ENCODE results near the gene RPL36AL.
"Not testable (repeated sequence)": the region's sequence is repeated elsewhere in the genome, so short reads cannot be mapped to it uniquely, and the experiment has no call there.

RPL36AL gene

GRCh38 chr14:49620182-49621113 lies at the start of gene RPL36AL, which contains the start of gene MGAT2:
RPL36AL (minus strand) TSS chr14:49620626; CDS start chr14:49619104, 1,522 bp downstream.
MGAT2 (plus strand) TSS chr14:49620799; CDS start chr14:49621269, 470 bp downstream.
- peak; percentile 99 for DNase-seq

GRCh38 chr14:49659526-49660455 lies 39.4 kb upstream of the RPL36AL start:
- no peak for DNase-seq

DNA sequence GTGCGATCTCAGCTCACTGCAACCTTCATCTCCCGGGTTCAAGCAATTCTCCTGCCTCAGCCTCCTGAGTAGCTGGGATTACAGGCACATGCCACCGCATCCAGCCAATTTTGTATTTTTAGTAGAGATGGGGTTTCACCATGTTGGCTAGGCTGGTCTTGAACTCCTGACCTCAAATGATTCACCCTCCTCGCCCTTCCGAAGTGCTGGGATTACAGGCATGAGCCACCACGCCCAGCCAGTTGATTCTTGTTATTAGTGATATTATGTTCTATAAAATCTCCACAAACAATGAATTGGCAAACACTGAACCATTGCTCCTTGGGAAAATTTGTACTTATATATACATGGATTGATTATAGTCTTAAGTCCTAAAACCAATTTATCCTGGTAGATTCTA lies 37.1 kb upstream of the RPL36AL start:
- not testable (repeated sequence) for DNase-seq

DNA sequence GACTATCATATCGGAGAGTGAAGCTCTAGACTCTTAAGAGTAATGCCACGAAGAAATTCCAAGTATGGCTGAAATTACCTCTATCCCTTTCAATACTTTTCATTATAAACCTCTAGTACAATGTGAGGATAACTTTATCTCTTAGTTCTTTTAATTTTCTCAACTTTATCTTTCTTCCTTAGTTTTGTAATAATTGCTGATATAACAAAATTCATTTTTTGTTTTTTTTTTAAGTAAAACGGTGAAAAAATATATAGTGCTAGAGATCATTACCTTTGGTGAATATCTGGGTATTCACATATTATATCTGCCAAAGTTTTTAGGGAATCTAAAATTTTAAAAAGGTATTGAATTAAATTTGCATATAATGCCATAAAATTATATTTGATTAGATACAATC lies 34.1 kb upstream of the RPL36AL start:
- no peak for DNase-seq

DNA sequence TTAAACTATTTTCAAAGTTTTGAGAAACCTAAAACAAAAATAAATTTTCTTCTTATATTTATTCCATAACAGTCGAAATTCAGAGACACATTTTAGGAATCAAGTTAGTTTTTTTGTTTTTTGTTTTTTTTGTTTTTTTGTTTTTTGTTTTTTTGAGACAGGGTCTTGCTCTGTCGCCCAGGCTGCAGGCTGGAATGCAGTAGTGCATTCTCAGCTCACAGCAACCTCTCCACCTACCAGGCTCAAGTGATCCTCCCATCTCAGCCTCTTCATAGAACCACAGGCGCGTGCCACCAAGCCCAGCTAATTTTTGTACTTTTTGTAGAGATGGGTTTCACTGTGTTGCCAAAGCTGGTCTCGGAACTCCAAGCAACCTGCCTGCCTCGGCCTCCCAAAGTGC lies 33.1 kb upstream of the RPL36AL start:
- DNase-seq = no peak

DNA sequence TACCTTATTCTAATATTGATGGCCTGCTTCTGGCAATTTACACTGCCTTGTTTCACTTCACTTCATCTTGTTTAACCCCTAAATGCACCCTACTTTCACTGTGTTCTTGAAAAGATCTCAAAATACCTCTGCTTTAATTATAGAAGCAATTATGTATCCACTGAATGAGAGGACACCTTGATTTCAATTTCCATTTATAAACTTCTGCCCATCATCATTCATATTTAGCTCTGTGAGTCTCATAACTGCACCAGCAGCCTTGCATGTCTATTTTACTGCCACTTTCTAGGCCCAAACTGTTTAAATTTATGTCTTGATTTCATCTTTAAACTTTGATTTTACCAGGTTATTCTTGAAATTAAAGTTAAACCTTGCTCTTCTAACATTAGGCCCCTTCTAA lies 21.7 kb upstream of the RPL36AL start:
- DNase-seq = no peak

DNA sequence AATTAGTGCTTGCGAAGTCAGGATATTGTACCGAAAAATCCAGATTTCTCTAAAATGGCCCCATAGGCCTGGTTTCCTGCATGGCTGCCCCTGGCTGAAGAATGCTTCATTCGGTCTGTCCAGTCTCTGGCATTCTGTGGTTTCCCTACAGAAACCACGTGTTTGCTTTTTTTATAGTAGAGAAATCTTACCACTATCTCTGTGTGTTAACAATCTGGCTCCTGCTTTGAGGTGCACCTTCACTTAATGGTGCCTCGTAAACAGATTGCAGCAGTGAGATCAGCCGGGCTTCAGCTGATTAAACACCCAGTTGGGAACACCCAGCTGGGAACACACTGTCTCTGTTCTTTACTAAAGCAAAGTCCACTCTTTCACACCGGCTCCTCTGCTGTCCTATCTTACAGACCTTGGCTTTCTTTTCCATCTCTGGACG lies 21.3 kb upstream of the RPL36AL start:
- peak; percentile 58 for DNase-seq

GRCh38 chr14:49640540-49641417 lies 20.4 kb upstream of the RPL36AL start:
- no peak for DNase-seq

DNA sequence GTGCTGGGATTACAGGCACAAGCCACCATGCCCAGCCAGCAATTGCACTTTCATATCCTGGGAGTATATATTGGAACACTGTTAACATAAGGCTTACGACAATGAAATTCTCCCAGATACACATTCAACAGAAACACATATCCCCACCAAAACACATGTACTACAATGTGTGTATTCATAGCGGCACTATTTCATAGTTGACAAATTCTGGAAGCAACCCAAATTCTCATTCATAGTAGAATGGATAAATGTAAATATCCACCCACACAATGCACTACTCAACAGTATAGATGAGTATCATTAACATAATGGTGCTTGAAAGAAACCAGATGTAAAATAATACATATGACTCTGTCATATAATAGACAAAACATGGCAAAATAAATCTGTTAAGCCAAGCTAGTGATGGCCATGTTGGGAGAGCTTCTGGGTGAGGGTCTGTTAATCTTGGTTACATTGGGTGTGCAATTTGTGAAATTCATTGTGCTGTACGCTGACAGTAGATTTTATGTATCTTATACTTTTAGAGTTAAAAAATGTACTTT lies 17.2 kb upstream of the RPL36AL start:
- DNase-seq = no peak

DNA sequence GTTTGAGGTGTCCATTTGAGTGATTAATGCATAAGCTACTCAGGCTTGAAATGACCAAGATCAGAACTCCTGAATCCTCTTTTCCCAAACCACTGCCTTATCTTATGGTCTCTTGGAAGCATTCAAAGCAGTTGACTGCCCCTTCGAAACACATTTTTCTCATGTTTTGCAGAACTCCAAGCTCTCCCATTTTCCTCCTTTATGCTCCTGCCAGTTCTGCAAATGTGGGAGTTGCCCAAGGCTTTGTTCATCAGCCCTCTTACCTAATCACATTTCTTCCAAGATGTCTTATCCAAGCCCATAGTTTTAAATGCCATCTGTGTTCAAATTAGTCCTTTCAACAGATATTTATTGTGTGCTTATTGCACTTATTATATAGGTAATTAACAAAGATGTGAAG lies 16.4 kb upstream of the RPL36AL start:
- DNase-seq = no peak

- DNase-seq = peak; percentile 83
Observed at GRCh38 chr14:49634547-49635334, 14.3 kb upstream of the RPL36AL start, which contains the start of gene DNAAF2. DNAAF2 (minus strand) TSS chr14:49635244; CDS start chr14:49635149, 95 bp downstream.

DNA sequence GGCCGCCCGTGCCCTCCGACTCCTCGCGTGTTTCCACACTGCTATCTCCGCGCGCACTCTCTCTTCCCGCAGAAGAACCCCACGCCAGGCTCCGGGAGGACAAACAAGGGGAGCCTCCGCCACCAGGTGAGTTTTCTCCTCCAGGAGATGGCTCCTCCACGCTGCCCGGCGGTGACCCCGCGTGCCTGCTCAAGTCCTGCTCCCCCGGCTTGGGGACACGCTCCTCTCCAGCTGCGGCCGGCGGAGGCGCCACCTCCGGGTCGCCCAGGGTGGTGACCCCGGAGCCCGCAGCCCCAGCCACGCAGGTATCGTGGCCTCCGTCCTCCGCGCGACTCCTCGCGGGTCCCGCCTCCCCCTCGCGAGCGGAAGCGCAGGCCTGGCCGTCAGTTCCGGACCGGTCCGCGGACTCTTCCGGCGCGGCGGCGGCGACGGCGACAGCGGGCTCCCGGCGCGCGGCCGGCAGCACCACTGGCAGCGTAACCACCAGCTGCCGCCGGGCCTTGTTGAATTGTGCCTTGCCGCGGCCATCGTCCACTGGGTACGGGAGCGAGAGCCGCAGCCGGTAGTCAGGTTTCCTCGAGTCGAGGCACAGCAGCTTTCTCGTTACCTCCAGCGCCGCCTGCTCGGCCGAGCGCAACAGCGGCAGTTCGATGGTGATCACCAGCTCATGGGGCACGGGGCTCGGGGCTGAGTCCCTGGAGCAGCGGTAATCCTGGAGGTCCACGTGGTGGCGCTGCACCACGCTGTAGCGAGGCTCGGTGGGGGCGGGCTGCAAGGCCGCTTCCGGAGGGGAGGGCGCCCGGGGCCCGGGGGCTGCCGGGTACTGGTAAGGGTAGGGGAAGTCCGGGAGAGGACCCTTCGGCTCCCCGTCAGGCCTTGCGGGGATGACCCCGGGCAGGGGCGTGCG lies 13.5 kb upstream of the RPL36AL start:
- DNase-seq = peak; percentile 98

- DNase-seq = no peak
Observed at GRCh38 chr14:49623941-49624839, 3.8 kb upstream of the RPL36AL start.

- DNase-seq = no peak
Observed at GRCh38 chr14:49623387-49623786, 3.0 kb upstream of the RPL36AL start.

- DNase-seq = no peak
Observed at GRCh38 chr14:49622022-49622607, 1.7 kb upstream of the RPL36AL start.

DNA sequence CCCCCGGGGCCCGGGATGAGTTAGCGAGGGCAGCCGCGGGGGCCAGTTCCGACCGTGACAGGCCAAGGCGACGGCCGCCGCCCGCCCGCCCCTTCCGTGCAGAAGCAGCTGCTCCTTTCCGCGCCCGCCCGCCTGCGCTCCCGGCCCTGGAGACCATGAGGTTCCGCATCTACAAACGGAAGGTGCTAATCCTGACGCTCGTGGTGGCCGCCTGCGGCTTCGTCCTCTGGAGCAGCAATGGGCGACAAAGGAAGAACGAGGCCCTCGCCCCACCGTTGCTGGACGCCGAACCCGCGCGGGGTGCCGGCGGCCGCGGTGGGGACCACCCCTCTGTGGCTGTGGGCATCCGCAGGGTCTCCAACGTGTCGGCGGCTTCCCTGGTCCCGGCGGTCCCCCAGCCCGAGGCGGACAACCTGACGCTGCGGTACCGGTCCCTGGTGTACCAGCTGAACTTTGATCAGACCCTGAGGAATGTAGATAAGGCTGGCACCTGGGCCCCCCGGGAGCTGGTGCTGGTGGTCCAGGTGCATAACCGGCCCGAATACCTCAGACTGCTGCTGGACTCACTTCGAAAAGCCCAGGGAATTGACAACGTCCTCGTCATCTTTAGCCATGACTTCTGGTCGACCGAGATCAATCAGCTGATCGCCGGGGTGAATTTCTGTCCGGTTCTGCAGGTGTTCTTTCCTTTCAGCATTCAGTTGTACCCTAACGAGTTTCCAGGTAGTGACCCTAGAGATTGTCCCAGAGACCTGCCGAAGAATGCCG lies 872 bp upstream of the RPL36AL start:
- DNase-seq = peak; percentile 83

DNA sequence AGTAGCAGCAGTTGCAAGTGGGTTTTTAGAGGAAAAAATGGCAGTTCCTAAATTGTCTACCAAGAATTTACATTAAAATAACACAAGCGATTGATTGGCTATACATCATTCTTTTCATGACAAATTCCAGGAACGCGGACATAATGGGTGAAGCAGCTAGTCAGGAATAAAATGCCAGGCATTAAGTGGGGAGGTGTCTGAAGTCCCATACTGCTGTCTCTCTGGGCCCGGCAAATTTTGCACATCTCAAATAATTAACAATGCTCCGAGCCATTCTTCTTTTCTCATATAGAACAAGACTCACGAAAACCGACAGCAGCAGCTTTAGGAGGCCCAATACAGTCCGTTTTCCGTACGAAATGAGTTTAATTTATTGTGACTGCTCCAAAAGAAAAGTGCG lies 696 bp downstream of the RPL36AL start:
- no peak for DNase-seq

DNA sequence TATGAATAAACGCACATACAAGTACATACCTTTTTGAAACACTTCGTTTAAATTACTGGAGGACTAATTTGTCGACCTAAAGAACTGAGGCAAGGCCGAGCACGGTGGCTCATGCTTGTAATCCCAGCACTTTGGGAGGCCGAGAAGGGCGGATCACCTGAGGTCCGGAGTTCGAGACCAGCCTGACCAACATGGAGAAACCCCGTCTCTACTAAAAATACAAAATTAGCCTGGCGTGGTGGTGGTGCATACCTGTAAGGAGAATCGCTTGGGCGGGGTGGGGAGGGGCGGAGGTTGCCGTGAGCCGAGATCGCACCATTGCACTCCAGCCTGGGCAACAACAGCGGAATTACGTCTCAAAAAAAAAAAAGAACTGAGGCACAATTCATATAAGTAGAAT lies 1.2 kb downstream of the RPL36AL start:
- DNase-seq = not testable (repeated sequence)

Data from islet precursor cell (in vitro differentiated cells).